22Rv1 (cell line): ENCODE data around the gene RCAN2.

Source experiments
- H3K27ac ChIP-seq: fragments of 450-650 bp; 2 replicates; pipeline ENCODE4 v1.5.1; 2017
- CTCF ChIP-seq: fragments of 450-650 bp; IDR thresholded peaks from 2 replicates; pipeline ENCODE4 v1.5.1; 2017; ENCODE audit warnings: mild to moderate bottlenecking
- ZFX ChIP-seq: fragments of 450-650 bp; IDR thresholded peaks from 2 replicates; pipeline ENCODE4 v1.6.1; 2017; ENCODE audit warnings: antibody characterized with exemption, borderline replicate concordance

The RCAN2 gene

GRCh38 chr6:46491628-46492547 lies 639 bp upstream of the RCAN2 start:
- H3K27ac ChIP-seq: peak overlapping the region; percentile 59
- TF ChIP-seq ZFX (no peak), CTCF (peak; percentile 61)

GRCh38 chr6:46490425-46491200 lies 636 bp downstream of the RCAN2 start:
- TF ChIP-seq ZFX (no peak), CTCF (peak; percentile 41)
- H3K27ac ChIP-seq: peak overlapping the region; percentile 59

- TF ChIP-seq CTCF (no peak), ZFX (no peak)
- no peak overlapping the region for H3K27ac ChIP-seq
These were observed 5.1 kb downstream of the RCAN2 start for GRCh38 chr6:46486181-46486580.

GRCh38 chr6:46484081-46484820 lies 7.0 kb downstream of the RCAN2 start:
- no peak for TF ChIP-seq ZFX
- no peak for TF ChIP-seq CTCF
- H3K27ac ChIP-seq: no peak overlapping the region

GRCh38 chr6:46476301-46476700 lies 14.9 kb downstream of the RCAN2 start:
- TF ChIP-seq ZFX (no peak), CTCF (no peak)
- no peak overlapping the region for H3K27ac ChIP-seq

GRCh38 chr6:46473881-46474280 lies 17.4 kb downstream of the RCAN2 start:
- TF ChIP-seq CTCF: no peak
- TF ChIP-seq ZFX: no peak
- H3K27ac ChIP-seq: no peak overlapping the region

- TF ChIP-seq CTCF: no peak
- TF ChIP-seq ZFX: no peak
- no peak overlapping the region for H3K27ac ChIP-seq
These were observed 19.0 kb downstream of the RCAN2 start for GRCh38 chr6:46472243-46472642.
